MM.1S (cell line): ENCODE data around the gene AMER1.

Experiments used
- CTCF ChIP-seq: fragments of 300-600 bp; sonication (generic); IDR thresholded peaks from 2 replicates; pipeline ENCODE4 v1.5.1; 2016; ENCODE audit warnings: antibody characterized with exemption, low read length, mixed read lengths
- EZH2 ChIP-seq: fragments of 300-600 bp; sonication (generic); optimal IDR thresholded peaks from 2 replicates; pipeline ENCODE3; 2017; ENCODE audit warnings: low read depth, mild to moderate bottlenecking, antibody characterized with exemption, low read length, mixed read lengths

- TF ChIP-seq EZH2 (no peak), CTCF (no peak)
These were observed 52.7 kb downstream of the AMER1 start for GRCh38 chrX:64152857-64153256.
